ENCODE results near the gene NRIP1.
A peak's percentile ranks its signal among the peaks of the same experiment; 100 is the strongest.

The NRIP1 gene, protein sequence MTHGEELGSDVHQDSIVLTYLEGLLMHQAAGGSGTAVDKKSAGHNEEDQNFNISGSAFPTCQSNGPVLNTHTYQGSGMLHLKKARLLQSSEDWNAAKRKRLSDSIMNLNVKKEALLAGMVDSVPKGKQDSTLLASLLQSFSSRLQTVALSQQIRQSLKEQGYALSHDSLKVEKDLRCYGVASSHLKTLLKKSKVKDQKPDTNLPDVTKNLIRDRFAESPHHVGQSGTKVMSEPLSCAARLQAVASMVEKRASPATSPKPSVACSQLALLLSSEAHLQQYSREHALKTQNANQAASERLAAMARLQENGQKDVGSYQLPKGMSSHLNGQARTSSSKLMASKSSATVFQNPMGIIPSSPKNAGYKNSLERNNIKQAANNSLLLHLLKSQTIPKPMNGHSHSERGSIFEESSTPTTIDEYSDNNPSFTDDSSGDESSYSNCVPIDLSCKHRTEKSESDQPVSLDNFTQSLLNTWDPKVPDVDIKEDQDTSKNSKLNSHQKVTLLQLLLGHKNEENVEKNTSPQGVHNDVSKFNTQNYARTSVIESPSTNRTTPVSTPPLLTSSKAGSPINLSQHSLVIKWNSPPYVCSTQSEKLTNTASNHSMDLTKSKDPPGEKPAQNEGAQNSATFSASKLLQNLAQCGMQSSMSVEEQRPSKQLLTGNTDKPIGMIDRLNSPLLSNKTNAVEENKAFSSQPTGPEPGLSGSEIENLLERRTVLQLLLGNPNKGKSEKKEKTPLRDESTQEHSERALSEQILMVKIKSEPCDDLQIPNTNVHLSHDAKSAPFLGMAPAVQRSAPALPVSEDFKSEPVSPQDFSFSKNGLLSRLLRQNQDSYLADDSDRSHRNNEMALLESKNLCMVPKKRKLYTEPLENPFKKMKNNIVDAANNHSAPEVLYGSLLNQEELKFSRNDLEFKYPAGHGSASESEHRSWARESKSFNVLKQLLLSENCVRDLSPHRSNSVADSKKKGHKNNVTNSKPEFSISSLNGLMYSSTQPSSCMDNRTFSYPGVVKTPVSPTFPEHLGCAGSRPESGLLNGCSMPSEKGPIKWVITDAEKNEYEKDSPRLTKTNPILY (N-terminal part only)

DNA sequence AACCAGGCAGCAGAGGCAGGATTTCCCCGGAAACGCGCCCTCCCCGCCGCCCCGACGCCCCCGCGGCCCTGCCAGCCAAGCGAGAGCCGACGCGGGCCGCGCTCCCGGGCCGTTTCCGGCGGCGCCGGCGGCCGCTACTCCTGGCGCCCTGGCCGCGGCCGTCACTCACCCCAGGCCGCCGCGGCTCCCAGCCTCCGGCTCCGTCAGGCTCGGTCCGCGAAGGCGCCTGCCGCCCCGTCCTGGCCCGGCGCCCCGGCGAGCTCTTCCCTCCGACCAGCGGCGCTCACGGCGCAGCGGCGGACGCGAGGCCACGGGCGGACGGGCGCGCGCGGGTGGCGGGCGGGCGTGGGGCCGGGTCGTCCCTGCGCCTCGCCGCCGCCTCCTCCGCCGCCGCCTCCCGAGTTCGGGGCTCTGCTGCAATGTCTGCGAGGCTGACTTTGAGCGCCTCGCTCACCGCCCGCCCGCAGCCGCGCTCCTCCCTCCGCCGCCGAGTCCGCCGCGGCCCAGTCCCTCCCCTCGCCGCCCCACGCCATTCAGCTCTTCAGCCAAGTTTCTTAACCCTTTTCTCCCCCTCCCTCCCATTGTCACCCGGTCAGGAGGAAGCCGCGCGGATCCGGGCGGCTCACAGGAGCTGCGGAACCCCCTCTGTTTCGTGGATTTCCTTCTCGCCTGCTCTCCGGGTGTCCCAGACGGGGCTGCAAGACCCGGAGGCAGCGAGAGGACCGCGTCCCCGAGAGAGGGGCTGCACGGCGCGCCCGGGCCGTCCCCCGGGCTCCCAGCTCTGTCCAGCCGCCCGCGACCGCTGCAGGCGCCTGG lies at the start of gene NRIP1:
Gene NRIP1, minus strand, starts transcription at position 425 of the 816 bp plus-strand sequence. CDS start 96,808 bp downstream, outside the sequence.
- peak in 55 of 56 donors; percentile 26 to 90 (median 80) for DNase-seq

DNA sequence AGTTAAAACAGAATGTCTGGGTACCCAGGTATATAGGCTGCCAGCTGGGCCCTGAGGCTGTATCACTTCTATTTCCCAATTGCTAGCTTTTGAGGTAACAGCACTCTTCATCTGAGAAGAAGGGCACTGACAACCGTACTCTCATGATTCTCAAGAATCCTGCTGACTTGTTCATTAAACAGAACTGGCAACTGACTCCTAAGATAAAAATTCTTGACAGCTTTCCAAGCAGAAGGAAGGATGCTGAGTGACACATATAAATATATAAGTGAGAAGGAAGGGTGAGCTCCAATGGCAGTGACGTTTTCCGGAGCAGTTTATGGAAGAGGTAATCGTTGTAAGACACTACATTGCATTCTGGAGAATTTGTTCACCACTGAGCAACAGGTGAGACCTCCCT lies 48.1 kb upstream of the NRIP1 start:
- no peak for DNase-seq

DNA sequence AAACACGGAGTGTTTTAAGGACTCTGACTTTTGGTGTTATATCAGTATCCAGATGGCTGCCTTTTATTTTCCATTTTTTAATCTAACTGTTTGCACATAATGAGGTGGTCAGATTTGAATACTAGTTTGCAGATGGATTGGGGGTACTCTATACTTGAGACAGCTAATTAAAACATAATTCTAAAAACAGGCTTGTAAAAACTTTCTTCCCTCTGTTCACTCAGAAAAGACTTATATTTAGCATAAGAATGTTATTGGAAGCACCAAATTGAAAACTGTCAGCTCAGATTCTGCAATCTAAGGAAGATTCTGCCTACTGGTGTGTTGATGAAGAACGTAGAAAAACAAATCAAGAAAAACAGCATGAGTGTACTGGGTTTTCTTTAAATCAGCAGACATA lies 44.0 kb upstream of the NRIP1 start:
- no peak for DNase-seq

DNA sequence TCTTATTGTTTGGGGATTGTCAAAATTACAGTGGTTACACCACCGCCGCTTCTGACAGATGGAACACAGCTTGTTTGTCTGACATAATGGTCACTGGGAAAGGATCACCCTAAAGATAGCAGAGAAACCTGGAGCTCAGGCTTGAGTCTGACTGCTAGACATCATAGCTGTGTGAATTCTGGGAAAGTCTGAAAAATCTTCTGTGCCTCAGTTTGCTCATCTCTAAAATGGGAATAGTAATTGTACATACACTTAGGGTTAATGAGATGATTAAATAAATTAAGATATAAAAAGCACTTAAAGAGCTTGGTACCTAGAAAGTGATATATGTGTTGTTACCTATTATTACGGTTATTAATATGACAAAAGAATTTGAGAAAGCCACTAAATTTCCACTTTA lies 39.7 kb upstream of the NRIP1 start:
- no peak for DNase-seq

DNA sequence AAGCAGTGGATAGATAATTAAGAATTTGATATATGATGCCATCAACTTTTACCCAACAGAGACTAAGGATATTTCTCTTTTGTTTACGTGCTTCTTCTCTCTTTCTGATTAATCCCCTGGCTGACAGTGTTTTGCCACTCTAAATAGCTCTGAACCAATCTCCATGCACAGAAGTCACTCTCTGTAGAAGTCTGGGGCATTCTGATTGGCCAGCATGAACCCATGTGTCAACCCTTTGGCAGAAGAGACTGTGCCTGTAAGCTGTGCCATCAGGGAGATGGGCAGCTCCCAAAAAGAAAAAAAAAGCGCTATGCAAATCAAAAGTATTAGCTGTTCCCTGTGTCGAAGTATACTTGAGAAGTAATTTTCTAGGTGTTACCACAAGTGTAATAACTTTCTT lies 34.1 kb upstream of the NRIP1 start:
- DNase-seq: no peak

DNA sequence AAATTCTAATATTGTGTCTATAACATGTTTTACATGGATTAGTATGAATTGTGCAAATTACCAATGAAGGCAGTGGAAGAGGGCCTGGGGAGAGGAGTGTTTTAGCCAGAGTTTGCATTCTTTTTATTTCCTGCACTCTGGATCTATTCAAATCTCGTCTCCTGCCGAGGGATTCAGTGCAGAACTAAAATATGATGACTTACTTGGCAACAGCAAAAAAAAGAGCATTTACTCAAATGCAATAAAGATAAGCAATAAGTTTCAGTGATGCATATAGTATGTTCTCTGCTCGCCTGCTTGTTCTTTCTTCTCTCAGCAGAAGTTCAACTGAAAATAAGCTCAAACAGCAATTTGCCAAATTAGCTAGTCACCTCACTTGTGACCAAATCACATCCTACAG lies 33.4 kb upstream of the NRIP1 start:
- no peak for DNase-seq

DNA sequence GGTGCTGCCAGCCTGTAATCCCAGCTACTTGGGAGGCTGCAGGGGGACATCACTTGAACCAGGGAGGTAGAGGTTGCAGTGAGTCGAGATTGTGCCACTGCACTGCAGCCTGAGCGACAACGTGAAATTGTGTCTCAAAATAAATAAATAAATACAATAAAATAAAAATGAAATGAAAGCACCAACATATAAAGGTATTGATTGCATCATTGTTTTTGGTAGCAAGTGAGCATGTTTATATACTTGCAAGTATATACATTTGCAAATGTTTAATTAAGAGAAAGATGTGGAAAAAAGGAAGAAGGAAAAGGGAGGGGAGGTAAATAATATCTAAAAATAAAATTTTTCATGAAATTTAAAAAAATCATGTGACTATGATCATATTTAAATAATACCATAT lies 32.8 kb upstream of the NRIP1 start:
- no peak for DNase-seq

DNA sequence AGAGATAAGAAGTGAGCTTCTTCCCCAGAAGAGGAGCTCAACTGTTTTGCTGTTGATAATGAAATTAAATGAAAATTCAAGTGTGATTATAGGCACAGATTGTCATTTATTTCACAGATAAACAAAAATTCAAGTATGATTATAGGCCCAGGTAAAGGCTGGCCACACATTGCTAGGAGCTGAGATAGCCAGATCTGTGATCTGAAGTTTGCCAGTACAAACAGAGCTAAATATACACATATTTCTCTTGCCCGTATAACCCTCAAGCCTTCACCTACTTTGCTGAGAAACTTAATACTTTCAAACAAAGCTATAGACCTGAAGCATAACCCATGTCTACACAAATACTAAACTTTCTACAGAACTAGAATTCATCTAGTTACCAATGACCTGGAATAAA lies 31.3 kb upstream of the NRIP1 start:
- DNase-seq: no peak

DNA sequence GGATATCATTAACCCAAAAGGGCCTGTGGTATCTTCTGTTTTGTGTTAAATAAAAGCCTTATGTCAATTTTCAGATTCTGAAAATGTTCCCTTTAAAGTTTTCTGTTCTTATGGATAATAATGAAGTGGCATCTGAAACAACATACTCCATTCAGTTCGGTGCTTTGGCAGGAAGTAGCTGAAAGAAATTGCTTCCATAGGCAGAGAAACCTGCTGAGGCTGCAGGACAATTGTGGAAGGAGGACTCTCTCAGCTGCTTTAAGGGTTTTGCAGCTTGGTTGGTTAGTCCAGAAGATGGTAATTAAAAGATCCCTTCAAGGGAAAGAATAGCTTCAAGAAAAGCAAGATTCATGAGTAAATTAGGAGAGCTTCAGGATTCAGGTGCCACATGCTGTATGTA lies 30.5 kb upstream of the NRIP1 start:
- no peak for DNase-seq

DNA sequence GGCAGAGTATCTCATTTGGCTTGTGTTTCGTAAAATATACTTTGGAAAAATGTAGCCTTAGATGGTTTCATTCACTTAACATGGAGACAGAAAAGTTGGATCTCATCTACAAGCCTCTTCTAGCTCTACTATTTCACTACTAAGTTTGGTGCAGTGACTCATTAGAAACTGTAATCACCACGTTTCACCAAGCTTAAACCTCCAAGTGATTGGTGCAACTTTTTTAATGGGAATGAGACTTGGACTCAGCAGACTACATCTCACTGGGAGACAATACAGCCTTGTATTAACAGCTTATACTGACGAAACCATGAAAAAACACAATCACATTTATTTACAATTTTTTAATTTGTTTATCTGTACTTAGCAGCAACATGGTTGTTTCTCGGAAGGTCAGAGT lies 29.9 kb upstream of the NRIP1 start:
- DNase-seq: no peak

DNA sequence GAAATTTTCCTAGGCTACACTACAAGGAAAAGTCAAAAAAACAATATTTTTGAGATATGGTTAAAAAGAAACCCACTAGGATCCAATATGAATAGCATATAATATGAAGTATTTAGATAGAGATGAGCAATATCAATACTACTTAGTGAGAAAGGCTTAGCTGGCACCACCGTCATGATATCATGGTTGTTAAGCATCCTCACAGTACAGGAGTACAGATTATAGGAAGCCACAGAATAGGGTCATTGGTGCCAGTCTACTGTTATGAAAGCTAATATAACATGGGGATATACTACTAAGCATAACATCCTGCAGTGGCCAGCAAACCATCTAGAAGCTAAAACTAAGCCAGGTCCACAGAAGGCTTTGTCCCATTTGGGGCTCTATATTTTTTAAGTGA lies 28.4 kb upstream of the NRIP1 start:
- DNase-seq: no peak

DNA sequence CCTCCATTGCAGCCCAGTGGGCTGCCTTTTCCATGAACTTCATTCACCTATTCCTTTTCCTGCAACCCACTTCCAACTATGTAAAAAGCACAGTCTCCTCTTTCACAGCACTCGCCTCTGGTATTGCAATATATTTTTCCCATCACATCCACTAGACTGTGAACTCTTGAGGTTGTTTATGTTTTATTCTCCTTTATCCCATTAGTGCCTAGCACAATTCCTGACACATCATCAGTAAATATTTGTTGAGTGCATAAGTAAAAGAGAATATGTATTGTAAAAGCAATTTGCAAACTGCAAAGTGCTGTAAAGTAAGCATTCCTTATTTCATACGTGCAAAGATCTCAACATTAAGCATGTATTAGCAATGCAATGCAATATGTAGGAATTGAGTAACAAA lies 27.9 kb upstream of the NRIP1 start:
- no peak for DNase-seq

DNA sequence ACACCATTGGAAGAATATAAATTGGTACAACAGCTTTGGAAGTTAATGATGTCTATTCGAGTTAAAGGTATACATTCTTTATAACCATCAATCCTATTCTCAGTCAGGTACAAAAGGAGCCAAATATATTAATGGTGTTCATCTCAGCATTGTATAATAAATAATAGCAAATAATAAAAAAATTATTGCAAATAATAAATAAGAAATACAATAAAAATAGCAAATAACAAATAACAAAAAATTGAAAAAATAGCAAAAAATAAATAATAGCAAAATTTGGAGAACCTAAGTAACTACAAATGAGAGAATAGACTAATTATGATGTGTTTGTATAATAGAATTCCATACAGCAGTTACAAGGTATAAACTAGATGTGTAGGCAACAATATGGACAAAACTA lies 25.6 kb upstream of the NRIP1 start:
- DNase-seq: no peak

DNA sequence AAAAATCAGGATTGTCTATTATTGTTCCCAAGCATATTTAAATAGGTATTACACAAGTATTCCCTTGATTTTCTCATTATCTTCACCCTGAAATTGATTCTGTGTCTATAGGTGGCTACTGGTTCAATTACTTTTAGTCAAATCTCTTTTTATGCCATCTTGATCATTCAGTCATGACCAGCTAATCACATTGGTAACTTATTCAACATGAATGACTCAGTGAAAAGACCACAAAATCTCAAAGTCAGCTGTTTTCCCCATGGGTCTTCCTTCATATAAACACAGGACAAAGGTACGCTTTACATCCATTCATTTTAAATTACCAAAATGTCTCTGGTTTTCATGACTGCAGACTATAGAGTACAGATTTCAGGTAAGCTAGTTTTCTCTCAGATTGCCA lies 23.7 kb upstream of the NRIP1 start:
- no peak for DNase-seq

DNA sequence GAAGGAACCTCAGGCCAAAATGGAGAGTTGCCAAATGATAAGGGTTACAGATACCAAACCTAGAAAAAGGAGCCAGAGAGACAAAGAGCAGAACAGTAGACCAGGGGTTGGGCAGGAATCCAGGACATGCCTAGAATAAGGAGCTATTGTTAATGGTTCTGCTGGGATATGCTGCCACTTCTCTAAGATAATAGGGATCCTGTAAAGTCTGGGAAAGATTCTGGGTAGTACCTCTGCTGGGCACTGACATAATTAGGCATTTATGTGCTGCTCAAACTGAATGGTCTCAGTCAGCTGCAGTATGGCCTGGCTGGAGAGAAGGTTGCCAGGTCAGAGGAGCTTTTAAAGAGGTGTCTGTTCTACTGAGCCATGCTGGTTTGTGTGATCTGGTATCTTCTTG lies 19.9 kb upstream of the NRIP1 start:
- DNase-seq: no peak

DNA sequence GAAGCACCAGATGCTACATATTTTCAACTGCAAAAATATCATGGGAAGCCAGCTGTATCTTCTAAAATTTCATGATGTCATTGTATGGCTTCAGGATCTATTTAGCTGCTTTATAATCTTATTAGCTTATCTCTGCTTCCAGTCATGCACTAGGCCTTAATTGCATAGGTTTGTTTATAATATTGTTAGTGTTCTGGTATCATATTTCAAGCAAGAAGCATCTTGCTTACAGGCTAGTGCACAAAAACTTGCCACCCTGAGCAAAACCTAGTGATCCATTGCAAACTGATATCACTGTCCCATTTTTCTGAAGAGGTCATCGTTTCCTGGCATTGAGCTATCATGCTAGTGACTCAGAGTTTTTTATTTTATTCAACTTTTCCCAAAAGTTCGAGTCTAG lies 15.7 kb upstream of the NRIP1 start:
- no peak for DNase-seq

DNA sequence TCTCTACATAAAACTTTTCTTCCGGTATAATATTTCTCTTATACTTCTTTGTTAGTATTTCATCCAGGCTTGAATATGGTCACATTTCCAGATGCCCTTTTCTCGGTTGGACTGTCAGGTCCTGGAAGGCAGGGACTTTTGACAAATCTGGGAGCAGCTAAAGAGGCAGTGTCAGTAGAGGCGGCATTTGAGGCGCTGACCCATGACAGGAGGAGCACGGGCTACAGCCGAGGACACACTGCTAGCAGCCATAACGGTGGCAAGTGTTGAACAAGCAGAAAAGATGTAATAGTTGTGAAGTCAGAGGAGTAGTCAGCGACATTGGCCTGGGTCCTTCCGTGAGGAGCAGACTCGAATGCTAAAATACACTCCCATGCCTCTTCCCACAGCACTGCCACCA lies 14.5 kb upstream of the NRIP1 start:
- no peak for DNase-seq

DNA sequence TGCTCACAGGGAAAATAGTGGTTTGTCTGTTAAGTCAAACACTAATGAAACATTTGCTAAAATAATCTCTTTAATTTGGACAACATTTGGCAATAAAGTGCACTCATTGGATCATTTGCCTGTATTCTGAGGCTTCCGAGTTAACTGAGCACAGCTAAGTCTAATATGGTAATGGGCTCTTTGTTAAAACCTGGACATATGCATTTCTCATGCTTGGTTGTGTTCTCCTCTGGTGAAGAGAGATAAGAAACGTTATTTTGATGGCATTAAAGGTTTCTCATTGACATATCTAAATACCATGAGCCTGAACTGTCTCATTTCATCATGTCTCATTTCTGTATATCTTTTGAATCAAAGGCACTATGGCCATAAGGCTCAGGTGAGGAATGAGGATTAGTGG lies 13.4 kb upstream of the NRIP1 start:
- DNase-seq: no peak

DNA sequence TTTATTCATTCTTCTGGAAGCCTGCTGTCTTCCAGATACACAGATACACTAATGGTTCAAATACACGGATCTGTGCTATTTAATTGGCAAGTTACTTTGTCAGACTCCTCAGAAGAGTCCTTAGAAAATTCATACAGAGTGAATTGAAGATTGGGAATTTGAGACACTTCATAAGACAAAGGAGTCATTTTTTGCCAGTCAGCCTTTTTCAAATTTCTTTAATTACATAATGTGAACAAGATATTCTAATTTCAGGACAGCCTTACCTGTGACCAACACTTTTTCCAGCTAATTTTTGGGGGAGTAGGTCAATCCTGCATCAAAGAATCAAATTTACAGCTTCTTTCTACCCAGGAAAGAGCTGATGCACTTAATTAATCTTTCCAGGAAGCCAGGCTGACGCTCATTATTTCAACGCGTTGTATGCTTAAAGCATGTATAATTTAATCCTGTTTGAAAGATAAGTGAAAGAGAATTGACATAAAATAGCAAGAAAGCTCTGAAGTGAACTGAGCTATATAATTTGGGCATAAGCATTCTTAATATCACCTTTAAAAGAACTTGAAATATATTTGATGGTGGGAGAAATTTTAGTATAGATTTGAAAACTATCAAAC lies 12.8 kb upstream of the NRIP1 start:
- no peak for DNase-seq

DNA sequence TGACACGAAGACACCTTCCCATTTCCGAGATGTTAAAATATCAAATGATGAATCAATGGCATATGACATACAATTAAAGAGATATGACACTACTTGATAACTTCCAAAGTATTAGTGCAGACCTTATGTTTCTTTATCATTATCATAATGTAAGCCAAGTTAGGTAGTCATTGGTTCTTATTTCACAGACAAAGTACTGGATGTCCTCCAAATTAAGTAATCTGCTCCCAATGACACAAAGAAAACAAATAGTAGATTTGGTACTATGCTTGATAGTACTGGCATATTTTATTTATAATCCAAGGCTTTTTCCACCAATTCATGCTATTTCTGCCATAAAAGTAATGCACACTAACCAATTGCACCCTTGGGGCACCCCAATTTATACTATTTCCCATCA lies 11.9 kb upstream of the NRIP1 start:
- no peak for DNase-seq

DNA sequence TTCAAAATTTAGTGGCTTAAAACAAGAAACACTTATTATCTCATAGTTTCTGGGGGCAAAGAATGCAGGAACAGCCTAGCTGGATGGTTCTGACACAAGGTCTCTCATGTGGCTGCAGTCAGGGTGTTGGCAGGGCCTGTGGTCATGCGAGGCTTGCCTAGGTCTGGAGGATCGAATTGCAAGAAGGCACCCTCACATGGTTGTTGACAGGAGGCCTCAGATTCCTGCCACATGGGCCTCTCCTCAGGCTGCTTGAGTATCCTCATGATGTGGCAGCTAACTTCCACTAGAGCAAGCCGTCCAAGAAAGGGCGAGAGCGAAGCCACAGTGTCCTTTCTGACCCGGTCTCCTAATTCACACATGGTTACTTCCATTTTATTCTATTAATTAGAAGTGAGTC lies 6.2 kb upstream of the NRIP1 start:
- DNase-seq: no peak
